Measurements from ENCODE around the gene ALDH1A1. TPM values are rescaled to one million over a fixed set of nuclear protein-coding genes. Genes with fewer than 3 reads are reported as not detected.

ALDH1A1 gene
- total RNA-seq, 3 donors from 2014 or later (not counting 1 experiment from before 2014, with no cell fraction given), result 0.57 to 1.7 TPM; not detected in 1

DNA sequence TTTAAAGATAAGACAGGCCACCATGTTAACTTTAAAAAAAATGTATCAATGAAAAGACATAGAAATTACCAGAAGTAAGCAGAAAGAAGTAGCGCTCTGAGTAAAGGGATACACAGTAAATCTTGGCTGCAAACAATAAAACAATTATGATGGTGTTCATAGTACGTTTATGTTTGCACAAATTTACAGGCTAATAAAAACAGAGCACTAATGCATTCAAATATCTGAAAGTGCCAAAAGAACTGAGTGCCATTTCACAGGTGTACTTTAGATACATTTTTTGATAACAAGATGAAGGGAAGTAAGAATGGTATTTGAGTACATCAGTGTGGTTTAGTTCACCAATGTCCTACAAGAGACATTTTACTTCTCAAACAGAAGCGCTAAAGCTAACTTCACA is 32.9 kb upstream of the ALDH1A1 start:
- 90% methylated on average over 3 of the region's 3 CpGs for WGBS (ENCODE audit: insufficient coverage)
- no peak for ATAC-seq
- Mint-ChIP-seq H3K4me3 (no peak overlapping the region), H3K27me3 (ENCODE audit: low read depth in 2 of 2) (peaks cover 3 to 7% of the 10 kb centered on the region in 2 donors), H3K36me3 (no peaks in the 10 kb centered on the region), H3K27ac (no peak overlapping the region), H3K4me1 (no peaks in the 10 kb centered on the region), H3K9me3 (no peaks in the 10 kb centered on the region)
- H3K27ac ChIP-seq (ENCODE audit: low read length), result no peak overlapping the region
- no peaks in the 10 kb centered on the region for H3K36me3 ChIP-seq (ENCODE audit: control insufficient read depth, insufficient read depth, low read length)
- H3K4me1 ChIP-seq (ENCODE audit: control insufficient read depth, insufficient read depth, low read length), result no peaks in the 10 kb centered on the region
- no peak overlapping the region for H3K4me3 ChIP-seq (ENCODE audit: low read length)
- TF ChIP-seq, protein P1, sequence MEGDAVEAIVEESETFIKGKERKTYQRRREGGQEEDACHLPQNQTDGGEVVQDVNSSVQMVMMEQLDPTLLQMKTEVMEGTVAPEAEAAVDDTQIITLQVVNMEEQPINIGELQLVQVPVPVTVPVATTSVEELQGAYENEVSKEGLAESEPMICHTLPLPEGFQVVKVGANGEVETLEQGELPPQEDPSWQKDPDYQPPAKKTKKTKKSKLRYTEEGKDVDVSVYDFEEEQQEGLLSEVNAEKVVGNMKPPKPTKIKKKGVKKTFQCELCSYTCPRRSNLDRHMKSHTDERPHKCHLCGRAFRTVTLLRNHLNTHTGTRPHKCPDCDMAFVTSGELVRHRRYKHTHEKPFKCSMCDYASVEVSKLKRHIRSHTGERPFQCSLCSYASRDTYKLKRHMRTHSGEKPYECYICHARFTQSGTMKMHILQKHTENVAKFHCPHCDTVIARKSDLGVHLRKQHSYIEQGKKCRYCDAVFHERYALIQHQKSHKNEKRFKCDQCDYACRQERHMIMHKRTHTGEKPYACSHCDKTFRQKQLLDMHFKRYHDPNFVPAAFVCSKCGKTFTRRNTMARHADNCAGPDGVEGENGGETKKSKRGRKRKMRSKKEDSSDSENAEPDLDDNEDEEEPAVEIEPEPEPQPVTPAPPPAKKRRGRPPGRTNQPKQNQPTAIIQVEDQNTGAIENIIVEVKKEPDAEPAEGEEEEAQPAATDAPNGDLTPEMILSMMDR (IDR thresholded peaks at IDR 0.05), result no peak
- H3K27me3 ChIP-seq (ENCODE audit: control insufficient read depth, insufficient read depth, low read length), result peaks cover 2% of the 10 kb centered on the region
- DNase-seq, result no peak
- intact Hi-C loops (cut with micrococcal nuclease), result no loop called here
- no peaks in the 10 kb centered on the region for H3K9me3 ChIP-seq (ENCODE audit: control insufficient read depth, insufficient read depth, low read length)

DNA sequence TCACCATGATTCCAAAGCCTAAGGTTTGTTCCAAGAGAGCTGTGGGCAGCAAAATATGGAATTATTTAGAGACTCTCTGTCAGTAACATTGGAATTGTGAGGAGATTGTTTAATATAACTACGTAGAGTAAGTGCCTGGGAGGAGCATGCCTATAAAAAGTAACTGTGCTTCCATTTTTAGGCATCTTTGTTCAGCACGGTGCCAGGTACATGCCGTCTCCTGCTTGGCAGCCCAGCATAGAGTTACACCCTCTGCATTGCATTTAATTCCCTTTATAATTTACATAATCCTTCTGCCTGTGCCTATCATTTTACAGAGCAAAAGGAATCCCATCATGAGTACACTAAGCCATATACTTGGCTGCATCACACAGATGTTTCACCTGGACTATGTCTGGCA is 32.1 kb upstream of the ALDH1A1 start:
- Histone ChIP-seq H3K9me3 (ENCODE audit: control insufficient read depth, insufficient read depth, low read length) (no peaks in the 10 kb centered on the region), H3K36me3 (ENCODE audit: control insufficient read depth, insufficient read depth, low read length) (no peaks in the 10 kb centered on the region), H3K4me3 (ENCODE audit: low read length) (no peak overlapping the region), H3K4me1 (ENCODE audit: control insufficient read depth, insufficient read depth, low read length) (no peaks in the 10 kb centered on the region), H3K27ac (ENCODE audit: low read length) (no peak overlapping the region), H3K27me3 (ENCODE audit: control insufficient read depth, insufficient read depth, low read length) (peaks cover 2% of the 10 kb centered on the region)
- H3K4me1 Mint-ChIP-seq, result no peaks in the 10 kb centered on the region
- 93% methylated on average over 3 of the region's 3 CpGs for WGBS (ENCODE audit: insufficient coverage)
- DNase-seq, result no peak
- no peaks in the 10 kb centered on the region for H3K36me3 Mint-ChIP-seq
- intact Hi-C loops (cut with micrococcal nuclease), result no loop called here
- ATAC-seq, result no peak
- no peaks in the 10 kb centered on the region for H3K9me3 Mint-ChIP-seq
- H3K27me3 Mint-ChIP-seq (ENCODE audit: low read depth in 2 of 2), result peaks cover 3 to 7% of the 10 kb centered on the region in 2 donors
- TF ChIP-seq, protein P1 (IDR thresholded peaks at IDR 0.05), result no peak
- no peak overlapping the region for H3K4me3 Mint-ChIP-seq
- H3K27ac Mint-ChIP-seq, result no peak overlapping the region

DNA sequence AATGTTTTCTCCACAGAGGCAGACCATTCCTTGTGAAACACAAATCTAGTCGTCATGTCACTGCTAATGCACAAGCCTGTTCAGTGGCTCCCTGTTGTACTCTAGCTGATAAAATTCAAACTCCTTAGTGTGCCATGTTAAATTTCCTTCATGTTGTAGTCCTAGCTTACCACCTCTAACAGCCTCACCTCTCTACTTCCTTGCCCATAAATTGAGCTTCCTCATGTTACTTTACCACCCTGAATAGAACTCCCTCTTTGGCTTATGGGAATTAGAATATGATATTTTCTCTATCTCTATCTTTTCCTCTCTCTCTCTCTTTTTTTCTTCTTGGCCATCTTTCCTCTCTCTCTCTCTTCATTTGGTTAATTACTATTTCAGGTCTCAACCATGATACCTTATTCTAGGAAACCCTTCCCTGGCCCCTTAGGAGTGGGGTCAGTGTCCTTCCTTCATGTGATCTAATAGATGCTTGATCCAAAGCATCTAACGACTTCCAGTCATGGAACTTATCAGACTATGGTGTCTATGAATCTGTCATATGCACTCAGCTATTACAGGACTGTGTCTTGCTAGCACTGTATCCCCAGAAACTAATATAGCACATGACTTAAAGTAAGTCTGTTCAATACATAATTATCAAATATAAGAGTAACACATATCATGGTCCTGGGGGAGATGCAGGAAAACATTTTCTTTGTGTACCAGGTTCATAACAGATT is 31.5 kb upstream of the ALDH1A1 start:
- H3K27ac ChIP-seq (ENCODE audit: low read length), result no peak overlapping the region
- Mint-ChIP-seq H3K4me1 (no peaks in the 10 kb centered on the region), H3K4me3 (no peak overlapping the region), H3K36me3 (no peaks in the 10 kb centered on the region), H3K27ac (no peak overlapping the region), H3K9me3 (no peaks in the 10 kb centered on the region), H3K27me3 (ENCODE audit: low read depth in 2 of 2) (peaks cover 3 to 7% of the 10 kb centered on the region in 2 donors)
- no peaks in the 10 kb centered on the region for H3K36me3 ChIP-seq (ENCODE audit: control insufficient read depth, insufficient read depth, low read length)
- H3K27me3 ChIP-seq (ENCODE audit: control insufficient read depth, insufficient read depth, low read length), result peaks cover 2% of the 10 kb centered on the region
- H3K4me3 ChIP-seq (ENCODE audit: low read length), result no peak overlapping the region
- ATAC-seq (no peak), DNase-seq (no peak)
- TF ChIP-seq, protein P1 (IDR thresholded peaks at IDR 0.05), result no peak
- H3K4me1 ChIP-seq (ENCODE audit: control insufficient read depth, insufficient read depth, low read length), result no peaks in the 10 kb centered on the region
- intact Hi-C loops (cut with micrococcal nuclease), result no loop called here
- 79% methylated on average over 2 of the region's 2 CpGs for WGBS (ENCODE audit: insufficient coverage)
- H3K9me3 ChIP-seq (ENCODE audit: control insufficient read depth, insufficient read depth, low read length), result no peaks in the 10 kb centered on the region

Measured in natural killer cell (primary cell).